BE2C (cell line): ENCODE measurements around the gene RFNG.

Experiments
- DNase-seq: peaks from one replicate; pipeline ENCODE4 v3.0.0-alpha.2; 2020
- H3K27me3 ChIP-seq: fragments of 250-450 bp; sonication (Bioruptor Pico); 2 replicates; pipeline ENCODE4 v1.5.1; 2020; ENCODE audit warnings: mild to moderate bottlenecking
- H3K36me3 ChIP-seq: fragments of 250-450 bp; sonication (Bioruptor Pico); 2 replicates; pipeline ENCODE4 v1.5.1; 2020; ENCODE audit warnings: mild to moderate bottlenecking
- H3K4me1 ChIP-seq: fragments of 250-450 bp; sonication (Bioruptor Pico); 2 replicates; pipeline ENCODE4 v1.5.1; 2020
- H3K4me3 ChIP-seq: 2 replicates; pipeline ENCODE4 v1.5.1; 2011; ENCODE audit warnings: low read depth, low read length
- H3K9me3 ChIP-seq: fragments of 250-450 bp; sonication (Bioruptor Pico); 2 replicates; pipeline ENCODE4 v1.5.1; 2020
- TF ChIP-seq, protein P1 (sequence below): IDR thresholded peaks from 2 replicates; pipeline ENCODE4 v1.5.1; 2012; ENCODE audit warnings: mild to moderate bottlenecking, low read depth, low read length

The RFNG gene

DNA sequence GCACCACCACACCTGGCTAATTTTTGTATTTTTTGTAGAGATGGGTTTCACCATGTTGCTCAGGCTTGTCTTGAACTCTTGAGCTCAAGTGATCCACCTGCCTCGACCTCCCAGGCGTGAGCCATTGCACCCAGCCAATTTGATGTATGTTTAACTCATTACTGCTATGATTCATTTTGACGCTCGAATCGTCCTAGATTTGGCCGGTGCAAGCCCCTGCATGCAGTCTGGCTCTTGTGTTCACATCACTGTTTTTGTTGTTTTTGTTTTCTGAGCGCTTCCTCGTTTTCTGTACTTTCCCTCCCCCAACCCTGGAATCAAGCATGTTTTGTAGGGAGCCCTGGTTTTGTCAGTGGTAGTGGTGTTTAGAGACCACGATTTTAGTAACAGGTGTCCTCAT is 21.8 kb upstream of the RFNG start:
- H3K4me3 ChIP-seq: no peak overlapping the region
- no peaks in the 10 kb centered on the region for H3K4me1 ChIP-seq
- no peaks in the 10 kb centered on the region for H3K9me3 ChIP-seq
- no peaks in the 10 kb centered on the region for H3K27me3 ChIP-seq
- no peak for DNase-seq
- H3K36me3 ChIP-seq: peaks cover 9% of the 10 kb centered on the region
- TF ChIP-seq, protein P1, sequence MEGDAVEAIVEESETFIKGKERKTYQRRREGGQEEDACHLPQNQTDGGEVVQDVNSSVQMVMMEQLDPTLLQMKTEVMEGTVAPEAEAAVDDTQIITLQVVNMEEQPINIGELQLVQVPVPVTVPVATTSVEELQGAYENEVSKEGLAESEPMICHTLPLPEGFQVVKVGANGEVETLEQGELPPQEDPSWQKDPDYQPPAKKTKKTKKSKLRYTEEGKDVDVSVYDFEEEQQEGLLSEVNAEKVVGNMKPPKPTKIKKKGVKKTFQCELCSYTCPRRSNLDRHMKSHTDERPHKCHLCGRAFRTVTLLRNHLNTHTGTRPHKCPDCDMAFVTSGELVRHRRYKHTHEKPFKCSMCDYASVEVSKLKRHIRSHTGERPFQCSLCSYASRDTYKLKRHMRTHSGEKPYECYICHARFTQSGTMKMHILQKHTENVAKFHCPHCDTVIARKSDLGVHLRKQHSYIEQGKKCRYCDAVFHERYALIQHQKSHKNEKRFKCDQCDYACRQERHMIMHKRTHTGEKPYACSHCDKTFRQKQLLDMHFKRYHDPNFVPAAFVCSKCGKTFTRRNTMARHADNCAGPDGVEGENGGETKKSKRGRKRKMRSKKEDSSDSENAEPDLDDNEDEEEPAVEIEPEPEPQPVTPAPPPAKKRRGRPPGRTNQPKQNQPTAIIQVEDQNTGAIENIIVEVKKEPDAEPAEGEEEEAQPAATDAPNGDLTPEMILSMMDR: no peak

- no peak for DNase-seq
- peaks cover 3% of the 10 kb centered on the region for H3K36me3 ChIP-seq
- no peaks in the 10 kb centered on the region for H3K4me1 ChIP-seq
- no peak overlapping the region for H3K4me3 ChIP-seq
- no peaks in the 10 kb centered on the region for H3K9me3 ChIP-seq
- no peaks in the 10 kb centered on the region for H3K27me3 ChIP-seq
- TF ChIP-seq, protein P1: no peak
These were observed 21.2 kb upstream of the RFNG start for GRCh38 chr17:82072827-82073226.

DNA sequence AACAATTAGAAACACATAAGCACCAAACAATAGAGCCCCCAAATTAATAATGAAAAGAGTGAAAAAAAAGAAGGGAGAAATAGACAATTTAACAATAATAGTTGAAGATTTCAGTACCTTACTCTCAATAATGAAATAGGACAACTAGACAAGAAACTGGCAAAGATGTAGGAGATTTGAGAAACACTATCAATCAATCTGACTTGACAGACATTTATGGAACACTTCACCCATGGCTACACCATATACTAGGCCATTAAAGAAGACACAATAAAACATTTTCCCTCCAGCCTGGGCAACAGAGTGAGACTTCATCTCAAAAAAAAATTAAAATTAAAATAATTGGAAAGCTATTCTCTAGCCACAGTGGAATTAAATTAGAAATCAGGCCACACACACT is 19.0 kb upstream of the RFNG start:
- no peaks in the 10 kb centered on the region for H3K4me1 ChIP-seq
- no peak for DNase-seq
- no peak overlapping the region for H3K4me3 ChIP-seq
- H3K36me3 ChIP-seq: no peaks in the 10 kb centered on the region
- TF ChIP-seq, protein P1: no peak
- no peaks in the 10 kb centered on the region for H3K27me3 ChIP-seq
- no peaks in the 10 kb centered on the region for H3K9me3 ChIP-seq

GRCh38 chr17:82065638-82066303 is 14.2 kb upstream of the RFNG start, which contains the start of gene DUS1L:
Gene DUS1L, minus strand, starts transcription at chr17:82065804. Its CDS starts 745 bp downstream, at chr17:82065059.
- DNase-seq: peak; percentile 62
- H3K36me3 ChIP-seq: peaks cover 36% of the 10 kb centered on the region
- no peaks in the 10 kb centered on the region for H3K9me3 ChIP-seq
- H3K4me3 ChIP-seq: peak within 1 kb of the TSS; percentile 93
- TF ChIP-seq, protein P1: no peak
- no peaks in the 10 kb centered on the region for H3K27me3 ChIP-seq
- H3K4me1 ChIP-seq: no peaks in the 10 kb centered on the region

DNA sequence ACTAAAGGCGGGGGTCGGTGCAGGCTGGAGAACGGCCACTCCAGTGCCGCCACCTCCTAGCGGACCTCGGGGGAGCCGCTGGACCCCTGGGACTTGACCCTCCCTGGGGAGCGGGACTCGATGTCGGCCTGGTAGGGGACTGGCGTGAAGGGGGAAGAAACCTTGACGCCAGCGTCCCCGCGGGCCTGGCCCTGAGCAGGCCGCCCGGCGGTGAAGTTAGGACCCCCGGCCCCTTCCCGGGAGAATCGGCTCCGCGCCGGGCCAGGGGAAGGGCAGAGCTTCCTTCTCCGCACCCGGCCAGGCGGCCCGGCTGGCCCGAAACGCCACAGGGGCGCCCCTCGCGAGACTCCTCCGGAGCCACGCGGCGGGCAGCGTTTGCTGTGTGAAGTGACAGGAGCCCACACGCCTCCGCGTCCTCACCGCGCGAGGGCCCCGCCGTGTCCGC is 13.6 kb upstream of the RFNG start:
- Histone ChIP-seq H3K4me3 (peak overlapping the region; percentile 93), H3K4me1 (no peaks in the 10 kb centered on the region), H3K36me3 (peaks cover 41% of the 10 kb centered on the region), H3K27me3 (no peaks in the 10 kb centered on the region), H3K9me3 (no peaks in the 10 kb centered on the region)
- DNase-seq: no peak
- TF ChIP-seq, protein P1: no peak

DNA sequence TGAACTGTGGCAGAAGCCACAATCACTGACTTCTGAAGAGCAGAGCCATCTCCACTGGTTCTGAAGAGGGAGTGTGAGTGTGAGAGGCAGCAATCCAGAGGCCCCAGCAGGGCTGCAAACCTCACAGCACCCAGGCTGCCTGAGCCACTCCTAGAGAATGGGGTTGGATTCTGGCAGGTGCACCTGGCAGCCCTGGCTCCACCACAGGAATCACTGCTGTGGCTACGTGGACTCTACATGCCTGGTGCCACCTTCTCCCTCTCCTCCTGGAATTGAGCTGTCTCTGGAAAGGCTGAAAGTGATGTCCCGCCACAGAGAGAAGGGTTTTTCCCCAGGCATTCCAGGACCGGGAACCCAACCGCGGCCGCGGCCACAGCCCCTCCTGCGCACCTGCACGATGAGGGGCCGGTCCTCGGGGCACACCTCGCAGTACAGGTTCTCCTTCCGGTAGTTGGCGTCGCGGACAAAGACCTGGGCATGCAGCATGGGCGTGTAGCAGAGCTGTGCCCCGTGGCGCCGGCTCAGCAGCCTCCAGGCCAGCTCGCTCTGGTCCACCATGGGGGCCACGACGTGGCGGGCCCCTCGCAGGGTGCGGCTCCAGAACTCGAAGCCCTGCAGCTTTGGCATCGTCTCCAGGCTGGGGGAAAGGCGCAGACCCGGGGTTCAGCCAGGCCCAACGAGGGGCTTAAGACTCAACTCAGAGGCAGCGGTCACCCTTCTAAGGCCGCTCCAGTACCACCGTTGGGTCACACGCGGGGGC is 13.0 kb upstream of the RFNG start:
- Histone ChIP-seq H3K36me3 (peaks cover 47% of the 10 kb centered on the region), H3K4me1 (no peaks in the 10 kb centered on the region), H3K4me3 (peak overlapping the region; percentile 93), H3K27me3 (no peaks in the 10 kb centered on the region), H3K9me3 (no peaks in the 10 kb centered on the region)
- TF ChIP-seq, protein P1: no peak
- DNase-seq: no peak
